Activated T-cell treated with anti-CD3 and anti-CD28 coated beads for 48 hours (primary cell): ENCODE measurements around the gene SPOCK1.
A peak's percentile ranks its signal among the peaks of the same experiment; 100 is the strongest.

Source experiments
- DNase-seq: peaks from one replicate; pipeline ENCODE4 v3.0.0-alpha.2; 2020; ENCODE audit warnings: low read depth

SPOCK1 gene

GRCh38 chr5:137099651-137100050 is 399.5 kb downstream of the SPOCK1 start:
- DNase-seq = no peak

GRCh38 chr5:137098663-137099062 is 400.5 kb downstream of the SPOCK1 start:
- DNase-seq = no peak

GRCh38 chr5:137098238-137098637 is 400.9 kb downstream of the SPOCK1 start:
- no peak for DNase-seq

GRCh38 chr5:137097203-137097602 is 401.9 kb downstream of the SPOCK1 start:
- no peak for DNase-seq

- DNase-seq = no peak
Observed at GRCh38 chr5:137096149-137097103, 402.7 kb downstream of the SPOCK1 start.

GRCh38 chr5:137095597-137095996 is 403.5 kb downstream of the SPOCK1 start:
- no peak for DNase-seq

- DNase-seq = no peak
Observed at GRCh38 chr5:137092831-137093230, 406.3 kb downstream of the SPOCK1 start.

GRCh38 chr5:137091472-137091871 is 407.7 kb downstream of the SPOCK1 start:
- DNase-seq = no peak

GRCh38 chr5:137090721-137091120 is 408.4 kb downstream of the SPOCK1 start:
- no peak for DNase-seq

GRCh38 chr5:137090151-137090550 is 409.0 kb downstream of the SPOCK1 start:
- no peak for DNase-seq

- no peak for DNase-seq
Observed at GRCh38 chr5:137088175-137088574, 411.0 kb downstream of the SPOCK1 start.

GRCh38 chr5:137086342-137086741 is 412.8 kb downstream of the SPOCK1 start:
- no peak for DNase-seq

- no peak for DNase-seq
Observed at GRCh38 chr5:137085206-137085605, 413.9 kb downstream of the SPOCK1 start.

GRCh38 chr5:137084016-137084415 is 415.1 kb downstream of the SPOCK1 start:
- no peak for DNase-seq

- no peak for DNase-seq
Observed at GRCh38 chr5:137082951-137083350, 416.2 kb downstream of the SPOCK1 start.

GRCh38 chr5:137078171-137078665 is 420.9 kb downstream of the SPOCK1 start:
- no peak for DNase-seq

- DNase-seq = peak; percentile 27
Observed at GRCh38 chr5:137075163-137075970, 423.8 kb downstream of the SPOCK1 start.

GRCh38 chr5:137073189-137073588 is 425.9 kb downstream of the SPOCK1 start:
- DNase-seq = no peak

GRCh38 chr5:137072361-137073115 is 426.6 kb downstream of the SPOCK1 start:
- no peak for DNase-seq

GRCh38 chr5:137071931-137072330 is 427.2 kb downstream of the SPOCK1 start:
- no peak for DNase-seq

- no peak for DNase-seq
Observed at GRCh38 chr5:137071526-137071925, 427.6 kb downstream of the SPOCK1 start.

GRCh38 chr5:137070521-137070920 is 428.6 kb downstream of the SPOCK1 start:
- DNase-seq = no peak
